GM21786 (cell line): ENCODE data around the gene WFDC5.
"Not testable (repeated sequence)": the region's sequence is repeated elsewhere in the genome, so short reads cannot be mapped to it uniquely, and the experiment has no call there.

Experiments used
- ATAC-seq: cut with Tn5 transposase; IDR thresholded peaks from one replicate; pipeline ENCODE4 v1.9.1; 2021; ENCODE audit not compliant: unreplicated experiment

Gene WFDC5

DNA sequence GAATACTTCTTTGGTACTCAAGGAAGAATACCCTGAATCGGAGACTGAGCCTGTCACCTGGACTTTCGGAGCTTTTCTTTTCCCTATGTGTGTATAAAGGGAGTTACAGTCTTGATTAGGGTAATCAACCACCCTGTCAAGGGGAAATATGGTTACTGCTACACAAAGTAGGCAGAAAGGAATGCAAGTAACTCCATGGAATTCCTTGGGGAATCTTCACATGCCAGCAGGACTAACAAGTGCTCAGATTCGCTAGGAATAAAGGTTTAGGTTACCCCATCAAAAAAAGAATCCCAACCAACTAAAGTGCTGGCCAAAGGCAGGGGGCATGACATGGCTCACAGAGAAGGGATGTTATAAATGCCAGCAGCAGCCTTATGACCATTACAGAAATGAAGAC, 24.5 kb downstream of the WFDC5 start:
- no peak for ATAC-seq

DNA sequence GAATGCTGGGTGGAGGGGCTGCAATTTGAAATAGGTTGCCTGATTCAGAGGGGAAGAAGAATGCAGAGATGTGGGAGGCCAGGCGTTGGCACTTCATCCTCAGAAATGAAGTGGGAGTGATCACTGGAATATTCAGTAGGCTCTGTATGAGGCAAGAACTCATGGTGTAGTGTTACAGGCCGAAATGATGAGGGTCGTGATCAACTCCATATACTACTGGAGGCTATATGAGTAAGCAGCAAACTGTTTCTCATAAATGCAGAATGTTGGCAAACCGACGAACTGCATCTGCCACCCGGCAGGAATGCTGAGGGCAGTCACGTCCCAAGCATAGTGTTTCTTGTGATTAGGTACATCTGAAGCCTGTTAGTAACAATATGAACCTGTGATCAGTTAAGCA, 26.7 kb downstream of the WFDC5 start:
- ATAC-seq: no peak

- no peak for ATAC-seq
Measured at GRCh38 chr20:45087814-45088213, 27.2 kb downstream of the WFDC5 start.

GRCh38 chr20:45087097-45087790, 27.7 kb downstream of the WFDC5 start:
- ATAC-seq: no peak

- no peak for ATAC-seq
Measured at GRCh38 chr20:45085867-45086266, 29.1 kb downstream of the WFDC5 start.

GRCh38 chr20:45085289-45085688, 29.7 kb downstream of the WFDC5 start:
- ATAC-seq: no peak

GRCh38 chr20:45083127-45083526, 31.8 kb downstream of the WFDC5 start:
- no peak for ATAC-seq

GRCh38 chr20:45082468-45082867, 32.5 kb downstream of the WFDC5 start:
- no peak for ATAC-seq

DNA sequence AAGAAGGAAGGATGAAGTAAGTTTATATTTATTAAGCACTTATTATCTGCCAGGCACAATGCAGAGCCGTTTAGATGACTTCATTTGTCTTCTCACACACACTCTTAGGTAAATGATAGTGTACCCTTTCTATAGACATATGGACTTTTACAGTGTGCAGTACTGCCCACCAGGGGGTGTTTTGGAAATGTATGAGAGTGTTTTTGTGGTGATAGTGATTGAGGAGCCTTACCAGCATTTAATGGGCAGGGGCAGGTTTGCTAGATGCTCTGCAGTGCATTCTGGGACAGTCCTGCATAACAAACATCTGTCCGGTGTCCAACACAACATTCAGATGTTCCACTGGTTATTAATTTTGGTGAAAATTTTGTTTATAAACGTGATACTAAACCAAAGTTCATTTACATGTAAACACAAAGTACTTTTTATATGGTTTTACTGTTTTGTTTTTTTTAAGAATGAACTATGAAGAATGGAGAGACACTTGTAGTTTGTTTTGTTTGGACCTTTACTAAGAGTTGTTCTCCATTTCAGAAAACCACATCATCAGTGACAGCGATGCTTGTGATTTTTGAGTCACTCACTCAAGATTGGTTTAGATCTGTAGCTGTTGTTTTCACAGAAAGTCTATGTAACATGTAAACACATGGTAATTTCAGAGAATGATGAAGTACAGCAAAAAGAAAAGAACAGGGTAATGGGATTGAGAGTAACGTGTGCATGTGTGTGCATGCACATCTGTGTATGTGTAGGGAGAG, 33.9 kb downstream of the WFDC5 start:
- no peak for ATAC-seq

DNA sequence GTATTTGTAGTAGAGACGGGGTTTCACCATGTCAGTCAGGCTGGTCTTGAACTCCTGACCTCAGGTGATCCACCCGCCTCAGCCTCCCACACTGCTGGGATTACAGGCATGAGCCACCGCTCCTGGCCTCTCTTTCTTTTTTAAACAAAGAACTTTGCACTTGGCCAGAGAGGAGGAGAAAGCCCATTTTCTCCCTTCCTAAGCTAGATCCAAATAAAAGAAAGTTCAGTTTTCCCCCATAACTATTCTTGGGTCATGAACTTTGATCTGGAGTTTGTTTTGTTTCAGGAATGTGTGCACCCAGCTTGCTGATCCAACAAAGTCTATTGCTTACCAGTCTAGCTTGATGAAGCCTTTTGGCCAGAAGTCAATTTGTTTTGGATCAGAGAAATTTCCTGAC, 37.4 kb downstream of the WFDC5 start:
- ATAC-seq: no peak

- ATAC-seq: no peak
Measured at GRCh38 chr20:45073221-45073620, 41.8 kb downstream of the WFDC5 start.

DNA sequence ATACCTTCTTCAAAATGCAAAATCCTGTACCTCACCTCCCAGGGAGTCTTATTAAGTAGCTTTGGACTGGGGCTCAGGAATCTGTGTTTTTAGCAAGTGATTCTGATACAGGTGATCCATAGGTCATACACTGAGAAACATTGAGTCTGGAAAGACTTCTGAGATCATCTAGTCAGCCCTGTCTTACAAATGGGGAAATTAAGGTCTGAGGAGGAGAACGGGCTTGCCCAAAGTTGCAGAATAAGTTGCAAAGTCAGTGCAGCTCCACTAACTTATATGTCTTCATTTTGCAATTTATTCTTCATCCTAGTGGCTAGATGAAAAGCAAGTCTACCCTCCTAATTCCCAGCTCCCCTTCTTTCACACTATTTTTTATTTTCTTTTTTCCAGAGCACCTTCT, 42.9 kb downstream of the WFDC5 start:
- ATAC-seq: no peak

DNA sequence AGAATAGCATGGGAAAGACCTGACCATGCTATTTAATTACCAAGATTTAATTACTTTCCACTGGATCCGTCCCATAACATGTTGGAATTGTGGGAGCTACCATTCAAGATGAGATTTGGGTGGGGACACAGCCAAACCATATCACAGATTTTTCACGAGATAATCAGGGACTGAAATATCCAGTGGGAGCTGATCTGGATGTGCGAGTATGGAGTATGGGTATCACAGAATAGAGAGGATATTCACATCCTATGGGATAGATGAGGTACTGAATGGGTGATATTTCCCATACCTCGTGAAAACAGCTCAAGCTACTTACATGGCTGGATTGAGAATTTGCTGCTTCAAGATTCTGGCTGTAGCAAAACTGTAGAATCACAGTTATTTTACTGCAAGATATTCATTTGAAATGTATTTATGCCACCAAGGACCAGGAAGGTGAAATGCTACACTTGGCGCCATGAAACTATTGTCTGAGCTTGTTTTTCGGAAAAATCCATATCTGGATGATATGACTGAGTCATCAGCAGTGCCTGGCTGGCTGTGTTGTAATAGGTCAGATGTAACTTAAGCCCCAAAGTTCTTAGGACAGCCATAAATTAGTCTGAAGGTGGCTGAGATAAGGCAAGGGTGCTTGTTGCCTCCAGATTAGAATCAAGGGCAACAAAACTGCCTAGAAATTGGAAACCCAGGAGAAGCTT, 43.9 kb downstream of the WFDC5 start:
- no peak for ATAC-seq

DNA sequence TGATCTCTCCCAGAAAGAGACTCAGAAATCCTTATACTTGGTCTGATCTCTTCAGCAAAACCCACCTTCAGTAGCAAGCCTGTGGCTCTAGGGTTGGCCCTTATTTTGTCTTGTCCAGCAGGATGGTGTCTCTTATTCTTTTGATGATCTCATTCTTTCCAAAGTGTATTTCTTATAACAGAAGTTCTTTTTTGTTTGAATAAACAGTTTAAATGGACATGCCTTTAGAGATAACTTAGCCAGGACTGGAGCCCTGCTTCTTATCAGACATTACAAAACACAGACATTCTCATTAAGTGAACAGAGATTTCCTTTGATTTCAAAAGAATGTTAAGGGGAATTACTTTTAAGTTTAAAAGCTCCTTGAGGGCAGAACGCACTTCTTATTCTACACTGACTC, 45.7 kb downstream of the WFDC5 start:
- ATAC-seq: no peak

- no peak for ATAC-seq
Measured at GRCh38 chr20:45067558-45067957, 47.4 kb downstream of the WFDC5 start.

DNA sequence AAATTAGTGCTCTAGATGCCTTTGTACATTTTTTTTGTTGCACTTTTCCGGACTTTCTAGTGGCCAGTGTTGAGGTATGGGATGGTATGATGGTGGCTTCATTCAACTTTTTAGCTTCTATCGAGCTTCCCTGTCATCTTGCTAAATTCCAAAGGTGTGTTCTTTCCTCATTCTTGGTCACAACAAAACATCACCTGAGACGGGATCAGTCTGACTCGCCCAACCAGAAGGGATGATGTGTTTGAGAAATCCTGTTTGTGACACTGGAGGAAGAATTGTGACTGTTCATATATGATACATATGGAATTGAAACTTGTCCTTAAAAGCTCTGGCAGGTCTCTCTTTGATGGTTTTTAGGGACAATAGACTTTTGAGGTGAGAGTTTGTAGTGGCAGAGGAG, 47.9 kb downstream of the WFDC5 start:
- no peak for ATAC-seq

- ATAC-seq: no peak
Measured at GRCh38 chr20:45066372-45066771, 48.6 kb downstream of the WFDC5 start.

DNA sequence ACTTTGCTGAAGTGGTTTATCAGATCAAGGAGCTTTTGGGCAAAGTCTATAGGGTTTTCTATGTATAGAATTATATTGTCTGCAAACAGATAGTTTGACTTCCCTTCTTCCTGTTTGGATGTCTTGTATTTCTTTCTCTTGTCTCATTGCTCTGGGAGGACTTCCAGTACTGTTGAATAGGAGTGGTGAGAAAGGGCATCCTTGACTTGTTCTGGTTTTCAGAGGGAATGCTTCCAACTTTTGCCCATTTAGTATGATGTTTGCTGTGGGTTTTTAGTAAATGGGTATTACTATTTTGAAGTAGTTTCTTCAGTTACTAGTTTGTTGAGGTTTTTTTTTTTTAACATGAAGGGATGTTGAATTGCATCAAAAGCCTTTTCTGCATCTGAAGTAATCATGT, 50.2 kb downstream of the WFDC5 start:
- no peak for ATAC-seq

DNA sequence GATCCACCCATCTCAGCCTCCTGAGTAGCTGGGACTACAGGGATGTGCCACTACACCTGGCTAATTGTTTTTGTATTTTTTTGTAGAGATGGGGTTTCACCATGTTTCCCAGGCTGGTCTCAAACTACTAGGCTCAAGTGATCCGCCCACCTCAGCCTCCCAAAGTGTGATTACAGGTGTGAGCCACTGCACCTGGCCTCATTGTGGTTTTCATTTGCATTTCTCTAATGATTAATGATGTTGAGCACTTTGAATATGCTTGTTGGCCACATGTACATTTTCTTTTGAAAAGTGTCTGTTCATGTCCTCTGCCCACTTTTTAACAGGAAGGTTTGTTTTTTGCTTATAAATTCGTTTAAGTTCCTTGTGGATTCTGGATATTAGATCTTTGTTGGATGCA, 51.9 kb downstream of the WFDC5 start:
- not testable (repeated sequence) for ATAC-seq

DNA sequence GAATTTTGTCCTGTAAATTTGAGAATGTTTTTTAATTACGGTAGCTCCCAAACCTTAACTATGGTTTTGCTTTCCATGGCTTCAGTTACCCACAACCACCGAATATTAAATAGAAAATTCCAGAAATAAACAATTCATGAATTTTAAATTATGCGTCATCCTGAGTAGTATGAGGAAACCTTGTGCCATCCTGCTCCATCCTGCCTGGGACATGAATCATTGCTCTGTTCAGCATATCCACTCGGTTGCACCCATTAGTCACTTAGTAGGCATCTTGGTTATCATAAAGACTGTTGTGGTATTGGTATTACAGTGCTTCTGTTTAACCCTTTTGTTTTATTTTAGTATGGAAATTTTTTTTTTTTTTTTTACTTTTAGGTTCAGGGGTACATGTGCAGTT, 53.7 kb downstream of the WFDC5 start:
- ATAC-seq: no peak

- no peak for ATAC-seq
Measured at GRCh38 chr20:45060294-45060693, 54.7 kb downstream of the WFDC5 start.
